Measurements from ENCODE around the gene CD1D. TPM values are rescaled to one million over a fixed set of nuclear protein-coding genes. Genes with fewer than 3 reads are reported as not detected.
A peak's percentile ranks its signal among the peaks of the same experiment; 100 is the strongest.

Gene CD1D
- 32.5 TPM for polyA plus RNA-seq (2012; ENCODE audit: insufficient read depth, insufficient read length)

DNA sequence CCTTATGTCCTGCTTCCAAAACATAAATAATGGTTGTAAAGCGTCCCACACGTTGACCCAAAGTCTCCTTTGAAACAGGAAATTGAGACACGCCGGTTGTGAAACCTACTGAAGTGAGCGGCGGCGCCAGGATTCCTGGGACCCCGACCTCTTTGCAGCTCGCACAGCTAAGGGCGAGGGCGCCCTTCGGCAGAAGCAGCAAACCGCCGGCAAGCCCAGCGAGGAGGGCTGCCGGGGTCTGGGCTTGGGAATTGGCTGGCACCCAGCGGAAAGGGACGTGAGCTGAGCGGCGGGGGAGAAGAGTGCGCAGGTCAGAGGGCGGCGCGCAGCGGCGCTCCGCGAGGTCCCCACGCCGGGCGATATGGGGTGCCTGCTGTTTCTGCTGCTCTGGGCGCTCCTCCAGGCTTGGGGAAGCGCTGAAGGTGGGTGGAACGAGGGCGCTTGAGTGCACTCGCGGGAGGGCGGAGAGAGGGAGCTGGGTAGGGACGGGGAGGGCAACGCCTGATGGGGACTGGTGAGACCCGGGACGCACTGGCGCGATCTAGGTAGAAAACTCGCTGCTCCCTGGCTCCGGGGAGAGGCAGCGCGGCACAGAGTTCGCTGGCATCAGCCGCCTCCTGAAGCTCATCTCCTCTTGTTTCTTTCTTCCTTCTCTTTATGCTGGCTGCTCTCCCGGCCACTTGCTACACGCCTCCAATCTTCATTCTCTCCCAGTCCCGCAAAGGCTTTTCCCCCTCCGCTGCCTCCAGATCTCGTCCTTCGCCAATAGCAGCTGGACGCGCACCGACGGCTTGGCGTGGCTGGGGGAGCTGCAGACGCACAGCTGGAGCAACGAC, at the start of gene CD1D:
Gene CD1D, plus strand, starts transcription at position 155 of the 836 bp plus-strand sequence. Its CDS starts 207 bp downstream, at position 362.
- DNase-seq (ENCODE audit: low read depth, low spot score) = peak; percentile 55
- peak within 1 kb of the TSS; percentile 80 for H3K4me3 ChIP-seq (ENCODE audit: low read length)

- no peak for DNase-seq (ENCODE audit: low read depth, low spot score)
- no peak overlapping the region for H3K4me3 ChIP-seq (ENCODE audit: low read length)
Observed at GRCh38 chr1:158131217-158131616, 49.5 kb upstream of the CD1D start.

- no peak for DNase-seq (ENCODE audit: low read depth, low spot score)
- H3K4me3 ChIP-seq (ENCODE audit: low read length) = no peak overlapping the region
Observed at GRCh38 chr1:158140764-158141192, 39.9 kb upstream of the CD1D start.

GRCh38 chr1:158145173-158145719, 35.4 kb upstream of the CD1D start:
- no peak overlapping the region for H3K4me3 ChIP-seq (ENCODE audit: low read length)
- DNase-seq (ENCODE audit: low read depth, low spot score) = no peak

- no peak for DNase-seq (ENCODE audit: low read depth, low spot score)
Observed at GRCh38 chr1:158146165-158146564, 34.5 kb upstream of the CD1D start.

GRCh38 chr1:158146739-158147138, 34.0 kb upstream of the CD1D start:
- DNase-seq (ENCODE audit: low read depth, low spot score) = no peak
- no peak overlapping the region for H3K4me3 ChIP-seq (ENCODE audit: low read length)

More at GRCh38 chr1:158146165-158146564, 34.5 kb upstream of the CD1D start:
- H3K4me3 ChIP-seq (ENCODE audit: low read length) = no peak overlapping the region

GRCh38 chr1:158147401-158147800, 33.3 kb upstream of the CD1D start:
- no peak for DNase-seq (ENCODE audit: low read depth, low spot score)
- H3K4me3 ChIP-seq (ENCODE audit: low read length) = no peak overlapping the region

GRCh38 chr1:158147869-158148268, 32.8 kb upstream of the CD1D start:
- H3K4me3 ChIP-seq (ENCODE audit: low read length) = no peak overlapping the region
- no peak for DNase-seq (ENCODE audit: low read depth, low spot score)

DNA sequence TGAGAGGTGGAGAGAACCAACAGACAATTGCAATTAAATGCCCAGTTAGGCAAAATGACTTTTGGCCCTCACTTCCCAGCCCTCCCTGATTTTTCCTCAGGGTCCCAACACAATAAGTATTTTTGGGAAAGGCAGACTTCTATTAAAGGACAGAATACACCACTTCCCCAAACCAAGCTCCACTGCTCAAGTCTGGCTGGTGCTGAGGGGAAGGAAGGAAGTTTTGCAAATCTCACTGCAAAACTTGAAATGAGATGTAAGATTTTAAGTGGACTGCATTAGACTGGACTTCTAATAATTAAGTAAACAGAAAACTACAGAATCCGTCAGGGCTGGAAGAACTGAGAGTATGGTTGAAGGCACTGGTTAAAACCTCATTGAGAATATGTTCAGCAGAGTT, 32.2 kb upstream of the CD1D start:
- H3K4me3 ChIP-seq (ENCODE audit: low read length) = no peak overlapping the region
- DNase-seq (ENCODE audit: low read depth, low spot score) = no peak

GRCh38 chr1:158149175-158149574, 31.5 kb upstream of the CD1D start:
- no peak for DNase-seq (ENCODE audit: low read depth, low spot score)
- H3K4me3 ChIP-seq (ENCODE audit: low read length) = peak overlapping the region; percentile 47

DNA sequence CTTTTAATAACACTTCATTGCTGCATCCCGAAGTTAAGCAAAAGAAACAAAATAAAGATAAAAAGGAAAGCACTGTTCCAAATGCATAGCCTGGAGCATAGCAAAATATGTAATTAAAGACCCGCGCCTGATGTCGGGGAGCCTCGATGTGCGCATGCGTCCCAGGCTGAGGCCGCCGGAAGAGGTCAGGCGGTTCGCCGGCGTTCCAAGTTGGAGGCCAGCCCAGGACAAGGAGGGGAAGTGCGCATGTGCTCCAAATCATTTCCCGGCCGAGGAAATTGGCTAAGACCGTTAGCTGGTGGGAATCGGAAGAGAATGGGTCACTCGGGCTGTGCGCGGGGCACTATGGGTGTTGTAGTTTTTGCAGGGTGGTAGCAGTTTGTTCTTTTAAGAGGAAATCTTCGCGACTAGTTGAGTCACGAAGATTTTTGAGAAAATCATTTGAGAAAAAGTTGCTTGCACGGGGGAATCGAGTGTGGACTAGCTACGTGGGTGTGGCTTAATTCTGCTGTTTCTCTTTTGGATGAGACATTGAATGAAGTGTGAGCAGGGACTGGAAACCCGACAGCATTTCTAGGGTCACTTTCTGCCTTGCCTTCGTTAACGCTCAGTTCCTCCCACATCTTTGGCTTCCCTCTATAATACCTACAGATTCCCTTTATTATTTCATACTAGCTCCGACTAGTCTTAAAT, 31.0 kb upstream of the CD1D start:
- peak; percentile 77 for DNase-seq (ENCODE audit: low read depth, low spot score)
- peak overlapping the region; percentile 47 for H3K4me3 ChIP-seq (ENCODE audit: low read length)

- DNase-seq (ENCODE audit: low read depth, low spot score) = no peak
- no peak overlapping the region; the same call in 1 of the 2 replicates for H3K4me3 ChIP-seq (ENCODE audit: low read length)
Observed at GRCh38 chr1:158150523-158150922, 30.2 kb upstream of the CD1D start.

GRCh38 chr1:158153179-158153578, 27.5 kb upstream of the CD1D start:
- H3K4me3 ChIP-seq (ENCODE audit: low read length) = no peak overlapping the region
- no peak for DNase-seq (ENCODE audit: low read depth, low spot score)

DNA sequence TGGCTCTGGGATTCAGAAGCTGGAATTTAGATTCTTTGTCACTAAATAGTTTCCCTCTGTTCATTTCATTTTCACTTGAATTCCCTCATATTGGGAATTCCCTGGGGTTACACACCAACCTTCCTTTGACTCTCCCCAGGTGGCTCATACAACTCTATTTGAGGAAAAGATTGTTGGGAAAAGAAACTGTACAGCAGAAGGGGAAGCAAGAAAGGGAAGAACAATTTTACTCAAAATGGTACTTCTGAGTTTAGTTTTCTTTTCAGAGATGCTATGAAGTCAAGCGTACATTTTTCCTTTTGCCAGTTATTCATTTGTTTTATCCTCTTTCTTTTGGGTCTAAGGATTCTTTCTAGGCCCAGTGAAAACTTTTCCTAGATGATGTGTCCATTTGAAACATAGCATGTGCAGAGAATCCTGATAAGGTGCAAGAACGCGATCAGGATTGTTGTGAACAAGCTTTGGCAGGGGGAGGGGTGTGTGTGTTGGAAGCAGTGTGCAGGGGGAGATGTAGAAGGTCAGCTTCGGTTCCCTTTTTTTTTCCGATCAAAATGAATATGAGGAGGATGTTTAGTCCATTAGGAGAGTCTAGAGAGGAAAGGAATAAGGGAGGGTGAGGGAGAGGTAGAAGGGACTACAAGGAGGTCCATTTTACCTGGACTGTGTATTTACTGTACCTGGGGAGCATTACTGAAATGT, 26.8 kb upstream of the CD1D start:
- H3K4me3 ChIP-seq (ENCODE audit: low read length) = no peak overlapping the region
- no peak for DNase-seq (ENCODE audit: low read depth, low spot score)

DNA sequence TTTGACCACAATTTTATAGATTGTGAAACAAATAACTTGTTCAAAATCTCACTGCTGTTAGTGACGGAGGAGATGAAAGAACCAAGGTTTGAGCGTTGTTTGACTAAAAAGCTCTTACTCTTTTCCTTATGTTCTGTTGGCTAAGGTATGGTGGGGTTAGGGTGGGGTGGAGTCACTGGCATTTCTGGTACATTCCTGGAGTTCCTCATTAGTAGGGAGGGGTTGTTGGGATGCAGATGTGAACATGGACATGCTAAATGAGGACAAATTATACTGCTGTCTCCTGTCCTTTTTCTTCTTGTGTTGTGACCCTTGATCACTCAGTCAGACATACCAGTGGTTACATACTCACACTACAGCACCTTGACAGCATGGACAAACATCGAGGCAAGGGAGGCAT, 26.2 kb upstream of the CD1D start:
- no peak for DNase-seq (ENCODE audit: low read depth, low spot score)

GRCh38 chr1:158155673-158156072, 25.0 kb upstream of the CD1D start:
- no peak overlapping the region for H3K4me3 ChIP-seq (ENCODE audit: low read length)
- DNase-seq (ENCODE audit: low read depth, low spot score) = no peak

More for the DNA sequence above, 26.2 kb upstream of the CD1D start:
- H3K4me3 ChIP-seq (ENCODE audit: low read length) = no peak overlapping the region

GRCh38 chr1:158159597-158159996, 21.1 kb upstream of the CD1D start:
- H3K4me3 ChIP-seq (ENCODE audit: low read length) = no peak overlapping the region
- no peak for DNase-seq (ENCODE audit: low read depth, low spot score)

DNA sequence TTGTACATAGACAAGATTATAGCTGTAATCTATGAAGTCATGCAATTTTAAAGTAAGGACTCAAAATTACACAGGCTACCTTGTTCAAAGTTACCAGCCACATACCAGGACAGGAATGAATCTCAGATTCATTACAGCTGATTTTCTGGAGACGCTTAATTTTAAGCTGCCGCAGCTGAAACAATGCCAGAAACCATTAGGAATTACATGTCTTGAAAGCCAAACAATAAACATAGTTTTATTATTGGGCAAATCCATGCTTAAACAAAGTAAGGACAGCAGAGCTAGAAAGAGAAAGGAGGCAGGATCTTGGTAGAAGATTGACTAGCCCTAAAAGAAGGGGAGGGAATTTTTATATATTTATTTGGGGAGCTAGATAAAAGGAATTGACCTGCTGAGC, 19.2 kb upstream of the CD1D start:
- no peak overlapping the region for H3K4me3 ChIP-seq (ENCODE audit: low read length)
- no peak for DNase-seq (ENCODE audit: low read depth, low spot score)
